Measurements from ENCODE around the gene TBC1D21. TPM values are rescaled to one million over a fixed set of nuclear protein-coding genes. Genes with fewer than 3 reads are reported as not detected.
A peak's percentile ranks its signal among the peaks of the same experiment; 100 is the strongest.

The TBC1D21 gene
- total RNA-seq, 2 experiments from 2014 or later = not detected

GRCh38 chr15:73928241-73928579 is 54.8 kb downstream of the TBC1D21 start:
- H3K27ac ChIP-seq (ENCODE audit: low read depth in 1 of 2, low read length in 2 of 2) = no peak overlapping the region
- Mint-ChIP-seq H3K4me1 (ENCODE audit: low read depth) (peaks cover 38% of the 10 kb centered on the region), H3K27ac (peak overlapping the region; percentile 40)

GRCh38 chr15:73928971-73929627 is 55.7 kb downstream of the TBC1D21 start:
- H3K27me3 ChIP-seq (ENCODE audit: control insufficient read depth in 1 of 2, insufficient read depth in 2 of 2, low read length in 2 of 2) = no peaks in the 10 kb centered on the region
- H3K4me3 ChIP-seq (ENCODE audit: low read length) = no peak overlapping the region
- Mint-ChIP-seq H3K4me3 (peak overlapping the region; percentile 68), H3K36me3 (ENCODE audit: low read depth) (no peaks in the 10 kb centered on the region), H3K4me1 (ENCODE audit: low read depth) (peaks cover 29% of the 10 kb centered on the region), H3K9me3 (no peaks in the 10 kb centered on the region), H3K27ac (peak overlapping the region; percentile 30), H3K27me3 (no peaks in the 10 kb centered on the region)
- intact Hi-C loops (cut with DNase I, micrococcal nuclease) = loop anchor here in 1 of 2 experiments (2.0 to 5.0 kb wide), 2 partner anchors 36 to 57 kb away; partner anchors contain the start of gene TBC1D21
- ChIA-PET CTCF (interaction anchor here (2.1 kb wide), 1 partner anchor 30 kb away, joined by 12 read pairs; no protein-coding TSS in a partner anchor), POLR2A (interaction anchor here (1.0 to 1.3 kb wide), 2 partner anchors 11 to 12 kb away, joined by 3 to 5 read pairs; no protein-coding TSS in a partner anchor)
- peaks cover 82% of the 10 kb centered on the region for H3K4me1 ChIP-seq (ENCODE audit: insufficient read depth, low read length)
- no peaks in the 10 kb centered on the region for H3K36me3 ChIP-seq (ENCODE audit: insufficient read depth, low read length)
- H3K9me3 ChIP-seq (ENCODE audit: control insufficient read depth in 1 of 2, insufficient read depth in 1 of 2, low read length in 2 of 2) = no peaks in the 10 kb centered on the region
- TF ChIP-seq CTCF (IDR thresholded peaks at IDR 0.05) = no peak
- ATAC-seq (ENCODE audit: poor library complexity) = no peak
- H3K27ac ChIP-seq (ENCODE audit: low read depth in 1 of 2, low read length in 2 of 2) = no peak overlapping the region
- DNase-seq = no peak

More at GRCh38 chr15:73928241-73928579, 54.8 kb downstream of the TBC1D21 start:
- POLR2A ChIA-PET = interaction anchor here (0.7 to 2.4 kb wide), 8 partner anchors 11 to 66 kb away, joined by 4 to 9 read pairs (median 4); partner anchors contain the start of gene PML
- DNase-seq = no peak
- no peaks in the 10 kb centered on the region for H3K36me3 Mint-ChIP-seq (ENCODE audit: low read depth)
- no peaks in the 10 kb centered on the region for H3K27me3 ChIP-seq (ENCODE audit: control insufficient read depth in 1 of 2, insufficient read depth in 2 of 2, low read length in 2 of 2)
- H3K9me3 Mint-ChIP-seq = no peaks in the 10 kb centered on the region
- H3K9me3 ChIP-seq (ENCODE audit: control insufficient read depth in 1 of 2, insufficient read depth in 1 of 2, low read length in 2 of 2) = no peaks in the 10 kb centered on the region
- peak; percentile 2 for ATAC-seq (ENCODE audit: poor library complexity)
- CTCF ChIA-PET = interaction anchor here (0.6 to 2.2 kb wide), 24 partner anchors 8 to 1295 kb away, joined by 3 to 14 read pairs (median 6); partner anchors contain the start of genes PML and TBC1D21
- no peaks in the 10 kb centered on the region for H3K36me3 ChIP-seq (ENCODE audit: insufficient read depth, low read length)
- H3K27me3 Mint-ChIP-seq = no peaks in the 10 kb centered on the region
- intact Hi-C loops (cut with DNase I, micrococcal nuclease) = loop anchor here in 1 of 2 experiments (2.0 to 5.0 kb wide), 2 partner anchors 37 to 56 kb away; partner anchors contain the start of gene TBC1D21
- H3K4me3 Mint-ChIP-seq = peak overlapping the region; percentile 79
- peak overlapping the region; percentile 59 for H3K4me3 ChIP-seq (ENCODE audit: low read length)
- H3K4me1 ChIP-seq (ENCODE audit: insufficient read depth, low read length) = peaks cover 82% of the 10 kb centered on the region
- no peak for TF ChIP-seq CTCF (IDR thresholded peaks at IDR 0.05)

GRCh38 chr15:73930371-73930770 is 57.0 kb downstream of the TBC1D21 start:
- no peaks in the 10 kb centered on the region for H3K36me3 ChIP-seq (ENCODE audit: insufficient read depth, low read length)
- peaks cover 78% of the 10 kb centered on the region for H3K4me1 ChIP-seq (ENCODE audit: insufficient read depth, low read length)
- TF ChIP-seq CTCF (IDR thresholded peaks at IDR 0.05) = no peak
- DNase-seq (no peak), ATAC-seq (ENCODE audit: poor library complexity) (no peak)
- no peaks in the 10 kb centered on the region for H3K36me3 Mint-ChIP-seq (ENCODE audit: low read depth)
- H3K27ac ChIP-seq (ENCODE audit: low read depth in 1 of 2, low read length in 2 of 2) = no peak overlapping the region
- POLR2A ChIA-PET = no interaction called here
- no peaks in the 10 kb centered on the region for H3K27me3 Mint-ChIP-seq
- H3K4me3 Mint-ChIP-seq = peak overlapping the region; percentile 48
- H3K4me1 Mint-ChIP-seq (ENCODE audit: low read depth) = peaks cover 16% of the 10 kb centered on the region
- CTCF ChIA-PET = no interaction called here
- intact Hi-C loops (cut with DNase I, micrococcal nuclease) = no loop called here
- no peaks in the 10 kb centered on the region for H3K9me3 Mint-ChIP-seq
- no peaks in the 10 kb centered on the region for H3K9me3 ChIP-seq (ENCODE audit: control insufficient read depth in 1 of 2, insufficient read depth in 1 of 2, low read length in 2 of 2)
- no peak overlapping the region for H3K4me3 ChIP-seq (ENCODE audit: low read length)
- H3K27ac Mint-ChIP-seq = no peak overlapping the region
- H3K27me3 ChIP-seq (ENCODE audit: control insufficient read depth in 1 of 2, insufficient read depth in 2 of 2, low read length in 2 of 2) = no peaks in the 10 kb centered on the region

Measured in CD4-positive, alpha-beta T cell (primary cell).